Hematopoietic multipotent progenitor cell treated with erythropoietin and hydrocortisone succinate and interleukin-3 and kit ligand, for 6 days (in vitro differentiated cells): ENCODE measurements around the gene KCTD12.
A peak's percentile ranks its signal among the peaks of the same experiment; 100 is the strongest.

Experiments
- DNase-seq: peaks from one replicate; pipeline ENCODE4 v3.0.0-alpha.2; 2015

The KCTD12 gene

GRCh38 chr13:76853481-76853880 is 32.7 kb downstream of the KCTD12 start:
- no peak for DNase-seq

GRCh38 chr13:76852986-76853385 is 33.2 kb downstream of the KCTD12 start:
- no peak for DNase-seq

GRCh38 chr13:76851961-76852360 is 34.2 kb downstream of the KCTD12 start:
- no peak for DNase-seq

- no peak for DNase-seq
These were observed 36.7 kb downstream of the KCTD12 start for GRCh38 chr13:76849493-76849892.

- peak; percentile 10 for DNase-seq
These were observed 37.6 kb downstream of the KCTD12 start for GRCh38 chr13:76848596-76848995.

GRCh38 chr13:76846363-76846762 is 39.8 kb downstream of the KCTD12 start:
- no peak for DNase-seq

- no peak for DNase-seq
These were observed 40.3 kb downstream of the KCTD12 start for GRCh38 chr13:76845865-76846264.

- DNase-seq = no peak
These were observed 40.8 kb downstream of the KCTD12 start for GRCh38 chr13:76845367-76845766.

- DNase-seq = no peak
These were observed 48.4 kb downstream of the KCTD12 start for GRCh38 chr13:76837801-76838200.

- DNase-seq = no peak
These were observed 49.9 kb downstream of the KCTD12 start for GRCh38 chr13:76836311-76836710.

GRCh38 chr13:76833441-76833954 is 52.7 kb downstream of the KCTD12 start:
- no peak for DNase-seq

- DNase-seq = no peak
These were observed 53.8 kb downstream of the KCTD12 start for GRCh38 chr13:76832258-76832988.

GRCh38 chr13:76830805-76831204 is 55.4 kb downstream of the KCTD12 start:
- no peak for DNase-seq
